NCI-H1694 (cell line): Measurements from ENCODE around the gene CXADR.

ENCODE experiments used
- DNase-seq: peaks from one replicate; lab custom pipeline; 2025; lab: John Stamatoyannopoulos, UW

Gene CXADR

DNA sequence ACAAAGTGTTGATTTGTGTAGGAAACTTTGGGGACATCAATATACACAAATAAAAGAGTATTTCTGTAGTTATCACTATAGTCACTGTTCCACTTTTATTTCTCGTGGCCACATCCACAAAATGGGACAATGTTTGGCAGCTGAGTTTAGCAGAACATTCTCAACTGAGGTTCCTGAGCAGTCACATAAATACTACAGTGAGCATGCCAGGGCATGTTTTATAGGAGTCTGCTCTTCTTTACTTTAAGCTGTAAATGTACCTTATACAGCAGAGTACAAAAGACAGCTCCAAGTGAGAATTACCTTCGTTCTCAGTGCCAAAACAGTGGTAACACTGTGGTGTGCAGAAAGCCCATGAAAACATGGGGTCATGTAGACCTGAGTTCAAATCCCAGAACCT lies 94.8 kb downstream of the CXADR start:
- no peak for DNase-seq

- DNase-seq, result no peak
Observed at GRCh38 chr21:17609681-17610080, 96.8 kb downstream of the CXADR start.

GRCh38 chr21:17610911-17611310 lies 98.1 kb downstream of the CXADR start:
- DNase-seq, result no peak

DNA sequence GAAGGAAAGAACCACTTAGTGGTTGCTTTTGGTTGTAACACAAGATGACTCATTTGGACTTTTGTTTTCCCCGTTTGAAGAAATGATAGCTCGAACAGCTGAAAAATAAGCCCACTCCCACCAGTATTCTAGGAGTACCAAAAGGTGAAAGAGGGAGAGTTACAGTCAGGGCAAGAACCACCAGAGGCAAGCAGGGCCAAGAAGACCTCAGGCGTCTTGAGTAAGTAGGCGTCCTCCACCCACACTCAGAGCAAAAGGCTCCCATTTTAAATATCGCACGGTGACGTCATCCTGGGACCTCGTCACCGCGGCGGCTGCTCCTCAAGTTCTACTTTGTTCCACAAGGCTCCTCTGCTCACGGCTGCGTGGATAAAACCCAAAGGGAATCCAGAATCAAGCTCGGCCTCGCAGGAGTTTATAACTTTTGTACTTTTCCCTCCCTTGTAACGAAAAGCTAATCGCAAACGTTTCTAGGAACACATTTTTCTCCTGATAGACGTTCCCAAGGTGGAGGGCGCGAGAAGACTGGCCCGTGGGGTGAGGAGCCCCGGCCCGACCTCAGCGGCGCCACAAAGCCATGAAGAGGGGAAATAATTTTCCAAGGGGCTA lies 98.7 kb downstream of the CXADR start:
- DNase-seq, result peak; percentile 22

DNA sequence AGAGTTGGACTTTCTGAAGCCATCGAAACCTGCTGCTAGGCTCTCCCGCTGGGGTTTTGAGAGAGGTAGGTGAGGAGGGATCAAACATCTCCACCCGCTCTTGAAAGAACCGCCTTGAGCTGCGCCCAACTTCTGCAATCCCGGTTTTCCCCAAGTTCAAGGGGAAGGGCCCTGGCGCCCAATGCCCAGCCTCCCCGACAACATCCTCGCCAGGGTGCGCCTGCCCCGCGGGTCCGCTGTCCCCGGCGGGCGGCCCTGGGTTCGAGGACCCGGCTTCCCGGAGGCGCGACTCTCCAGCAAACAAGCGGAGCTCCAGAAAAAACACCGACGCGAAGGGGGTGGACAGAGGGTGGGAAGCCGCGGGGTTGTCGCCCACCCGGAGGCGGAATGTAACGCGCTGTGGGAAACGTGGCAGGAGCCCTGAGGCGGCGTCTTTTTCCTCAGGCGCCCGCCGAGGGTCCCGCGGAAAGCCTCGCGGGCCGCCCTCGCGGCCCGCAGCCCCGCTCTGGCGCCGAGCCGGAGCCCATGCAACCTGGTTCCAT lies 99.3 kb downstream of the CXADR start:
- no peak for DNase-seq

DNA sequence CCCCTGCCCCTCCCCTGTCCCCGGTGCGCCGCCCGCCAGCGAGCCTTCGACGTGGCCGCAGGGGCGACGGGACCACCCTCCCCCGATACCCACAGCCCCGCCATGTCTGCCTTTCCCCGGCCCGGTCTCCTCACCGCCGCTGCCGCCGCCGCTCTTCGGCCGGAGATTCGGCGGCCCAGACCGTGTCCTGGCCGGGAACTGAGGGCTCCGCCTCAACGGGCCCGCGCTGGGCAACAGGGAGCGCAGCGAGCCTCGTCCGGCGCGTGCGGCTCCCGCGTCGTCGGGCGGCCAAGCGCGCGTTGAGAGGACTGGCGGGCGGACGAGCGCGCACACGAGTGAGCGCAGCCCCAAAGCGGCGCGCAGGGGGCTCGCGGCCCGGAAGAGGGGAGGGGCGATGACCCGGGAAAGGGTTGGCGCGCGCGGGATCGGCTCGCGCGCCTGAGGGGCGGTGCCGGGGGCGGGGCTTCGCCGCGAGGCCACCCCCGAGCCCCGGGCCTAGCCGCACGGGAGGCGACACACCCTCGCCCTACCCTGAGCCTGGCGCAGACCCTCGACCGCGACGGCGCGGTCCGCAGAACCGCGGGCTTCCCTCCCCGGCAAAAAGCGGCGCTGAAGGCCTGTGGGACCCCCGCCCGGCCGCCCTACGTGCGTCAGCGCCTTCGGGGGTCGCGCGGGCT lies 99.9 kb downstream of the CXADR start, which contains the start of gene BTG3:
BTG3 (minus strand) TSS at position 337 of the 677 bp plus-strand sequence. CDS start 3,757 bp downstream, outside the sequence.
- DNase-seq, result peak; percentile 42

DNA sequence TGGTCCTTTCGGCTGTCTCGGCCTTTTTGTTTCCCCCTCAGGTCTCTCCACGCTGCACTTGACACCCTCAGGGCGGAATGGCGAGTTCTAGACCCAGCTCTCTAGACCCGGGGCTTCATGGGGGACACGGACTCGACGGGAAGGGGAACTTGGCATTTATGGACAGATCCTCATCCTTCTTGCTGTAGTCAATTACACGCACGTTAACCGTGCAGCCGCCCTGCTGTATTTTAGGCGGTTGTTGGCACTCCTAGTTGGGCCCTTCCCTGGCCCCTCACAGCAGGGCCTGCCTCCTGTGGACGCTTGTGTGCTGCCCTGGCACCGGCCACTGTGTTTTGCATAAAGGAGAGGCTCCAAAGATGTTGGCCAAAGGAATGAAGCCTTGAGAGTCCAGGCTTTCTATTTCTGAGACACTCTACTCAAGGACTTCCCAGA lies 100.4 kb downstream of the CXADR start:
- DNase-seq, result no peak

GRCh38 chr21:17616831-17617230 lies 104.0 kb downstream of the CXADR start:
- DNase-seq, result no peak

- no peak for DNase-seq
Observed at GRCh38 chr21:17622018-17622417, 109.2 kb downstream of the CXADR start.

- no peak for DNase-seq
Observed at GRCh38 chr21:17631195-17631594, 118.4 kb downstream of the CXADR start.

- no peak for DNase-seq
Observed at GRCh38 chr21:17636711-17637110, 123.9 kb downstream of the CXADR start.

- no peak for DNase-seq
Observed at GRCh38 chr21:17640821-17641220, 128.0 kb downstream of the CXADR start.
